PC-9 (cell line): Measurements from ENCODE around the gene PSMB5.

Experiments used
- CTCF ChIP-seq: fragments of 200-600 bp; sonication (generic); conservative IDR thresholded peaks from 2 replicates; pipeline ENCODE4 v1.6.1; 2017; ENCODE audit warnings: mixed run types, antibody characterized with exemption, mild to moderate bottlenecking, moderate library complexity
- EZH2 ChIP-seq: fragments of 200-600 bp; sonication (generic); IDR thresholded peaks from 2 replicates; pipeline ENCODE4 v1.8.0; 2017; ENCODE audit warnings: antibody characterized with exemption, low read depth

- TF ChIP-seq EZH2 (no peak), CTCF (no peak)
Measured at GRCh38 chr14:23009483-23009938, 25.2 kb downstream of the PSMB5 start.
